Testis (tissue), 2 donors: Measurements from ENCODE around the gene PPP1R13B.

Experiments used
- POLR2A ChIP-seq: fragments of 450-650 bp; IDR thresholded peaks from one replicate; pipeline ENCODE4 v1.6.1; 2017; ENCODE audit warnings: antibody characterized with exemption, mild to moderate bottlenecking, moderate library complexity
- TF ChIP-seq, protein P1 (sequence below), 3 experiments: fragments of 450-650 bp in 2 of 3; fragments of 200-600 bp in 1 of 3; sonication (generic) in 1 of 3; IDR thresholded peaks; one replicate each; pipeline ENCODE4 v1.5.1; 2016 to 2019; ENCODE audit warnings: antibody characterized with exemption in 3 of 3, mild to moderate bottlenecking in 2 of 3, moderate library complexity in 1 of 3

DNA sequence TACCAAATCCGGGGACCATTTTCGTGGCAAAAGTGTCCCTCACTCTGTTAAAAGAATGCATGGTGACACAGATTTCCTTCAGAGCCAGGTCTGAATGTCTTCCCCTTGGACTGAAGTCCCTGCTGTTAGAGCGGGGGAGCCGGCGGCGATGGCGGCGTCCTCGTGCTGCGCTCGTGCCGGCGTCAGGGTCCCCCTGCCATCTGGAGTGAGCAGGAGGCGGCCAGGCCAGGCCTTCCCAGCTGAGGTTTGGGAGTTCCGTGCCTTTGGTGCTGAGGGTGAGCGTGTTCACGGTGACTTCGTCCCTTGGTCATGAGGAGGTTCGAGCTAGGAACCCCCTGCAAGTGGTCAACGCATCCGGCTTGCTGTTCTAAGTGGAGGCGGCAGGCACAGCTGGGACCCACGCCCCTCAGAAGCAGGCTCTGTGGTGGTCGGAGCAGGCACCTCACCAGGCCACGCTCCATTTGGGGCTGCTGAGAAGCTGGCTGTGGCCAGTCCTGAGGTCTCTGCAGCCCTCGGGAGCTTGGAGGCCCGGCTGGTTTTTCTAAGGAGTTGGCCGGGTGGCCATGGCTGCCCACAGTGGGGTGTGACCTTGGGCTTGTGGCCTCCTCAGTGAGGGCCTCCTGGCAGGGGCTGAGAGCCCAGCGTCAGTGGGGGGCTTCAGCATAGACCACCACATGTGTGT is 122.2 kb downstream of the PPP1R13B start:
- TF ChIP-seq, protein P1, sequence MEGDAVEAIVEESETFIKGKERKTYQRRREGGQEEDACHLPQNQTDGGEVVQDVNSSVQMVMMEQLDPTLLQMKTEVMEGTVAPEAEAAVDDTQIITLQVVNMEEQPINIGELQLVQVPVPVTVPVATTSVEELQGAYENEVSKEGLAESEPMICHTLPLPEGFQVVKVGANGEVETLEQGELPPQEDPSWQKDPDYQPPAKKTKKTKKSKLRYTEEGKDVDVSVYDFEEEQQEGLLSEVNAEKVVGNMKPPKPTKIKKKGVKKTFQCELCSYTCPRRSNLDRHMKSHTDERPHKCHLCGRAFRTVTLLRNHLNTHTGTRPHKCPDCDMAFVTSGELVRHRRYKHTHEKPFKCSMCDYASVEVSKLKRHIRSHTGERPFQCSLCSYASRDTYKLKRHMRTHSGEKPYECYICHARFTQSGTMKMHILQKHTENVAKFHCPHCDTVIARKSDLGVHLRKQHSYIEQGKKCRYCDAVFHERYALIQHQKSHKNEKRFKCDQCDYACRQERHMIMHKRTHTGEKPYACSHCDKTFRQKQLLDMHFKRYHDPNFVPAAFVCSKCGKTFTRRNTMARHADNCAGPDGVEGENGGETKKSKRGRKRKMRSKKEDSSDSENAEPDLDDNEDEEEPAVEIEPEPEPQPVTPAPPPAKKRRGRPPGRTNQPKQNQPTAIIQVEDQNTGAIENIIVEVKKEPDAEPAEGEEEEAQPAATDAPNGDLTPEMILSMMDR (IDR thresholded peaks at IDR 0.05), result no peak
- no peak for TF ChIP-seq POLR2A
